ENCODE results near the gene TTC27.

TTC27 gene

DNA sequence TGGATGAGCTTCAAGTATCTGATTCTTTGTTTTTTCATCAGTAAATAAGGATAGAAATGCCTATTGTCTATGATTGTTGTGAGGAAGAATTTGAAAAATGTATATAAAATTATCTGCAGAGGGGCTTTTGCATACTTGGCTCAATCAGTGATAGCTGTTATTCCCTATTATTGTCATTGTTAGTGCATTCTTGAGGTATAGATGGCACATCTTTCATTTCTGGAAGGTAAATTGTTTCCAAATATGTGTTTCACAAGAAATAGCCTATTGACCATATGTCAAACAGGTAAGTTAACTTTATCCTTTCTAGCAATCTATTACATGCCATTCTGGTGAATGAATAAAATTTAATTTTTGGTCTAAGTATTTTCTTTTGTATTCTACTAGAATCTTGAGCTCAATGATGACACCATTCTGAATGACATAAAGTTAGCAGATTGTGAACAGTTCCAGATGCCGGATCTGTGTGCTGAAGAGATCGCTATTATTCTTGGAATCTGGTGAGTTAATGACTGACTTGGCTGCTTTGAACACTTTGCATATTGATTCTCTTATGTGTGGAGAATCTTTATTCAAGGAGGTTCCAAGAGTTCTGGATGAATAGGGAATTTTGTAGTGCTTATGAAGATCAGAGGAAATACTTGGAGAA, 44.2 kb downstream of the TTC27 start:
- DNase-seq (ENCODE audit: low read depth) = no peak

DNA sequence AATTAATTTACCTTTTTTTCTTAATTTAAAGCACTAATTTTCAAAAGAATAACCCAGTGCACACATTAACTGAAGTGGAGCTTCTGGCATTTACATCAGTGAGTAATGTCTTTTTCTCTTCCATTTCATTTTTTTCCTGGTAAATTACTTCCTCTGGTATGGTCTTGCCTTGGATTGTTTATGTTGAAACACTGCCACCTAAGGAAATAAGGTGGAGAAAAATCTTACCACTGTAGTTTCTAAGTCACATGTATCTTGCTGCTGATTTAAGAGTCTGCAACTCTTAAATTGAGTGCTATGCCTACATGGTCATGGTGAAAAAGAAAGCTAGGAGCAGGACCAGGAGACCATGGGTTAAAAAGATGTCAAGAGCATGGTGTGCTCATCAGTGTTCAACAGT, 51.0 kb downstream of the TTC27 start:
- DNase-seq (ENCODE audit: low read depth) = peak; percentile 63

- no peak for DNase-seq (ENCODE audit: low read depth)
Measured at GRCh38 chr2:32680942-32681341, 53.1 kb downstream of the TTC27 start.

- DNase-seq (ENCODE audit: low read depth) = no peak
Measured at GRCh38 chr2:32683520-32684086, 55.8 kb downstream of the TTC27 start.

GRCh38 chr2:32688541-32688940, 60.7 kb downstream of the TTC27 start:
- DNase-seq (ENCODE audit: low read depth) = peak; percentile 85

GRCh38 chr2:32691678-32692077, 63.8 kb downstream of the TTC27 start:
- no peak for DNase-seq (ENCODE audit: low read depth)

DNA sequence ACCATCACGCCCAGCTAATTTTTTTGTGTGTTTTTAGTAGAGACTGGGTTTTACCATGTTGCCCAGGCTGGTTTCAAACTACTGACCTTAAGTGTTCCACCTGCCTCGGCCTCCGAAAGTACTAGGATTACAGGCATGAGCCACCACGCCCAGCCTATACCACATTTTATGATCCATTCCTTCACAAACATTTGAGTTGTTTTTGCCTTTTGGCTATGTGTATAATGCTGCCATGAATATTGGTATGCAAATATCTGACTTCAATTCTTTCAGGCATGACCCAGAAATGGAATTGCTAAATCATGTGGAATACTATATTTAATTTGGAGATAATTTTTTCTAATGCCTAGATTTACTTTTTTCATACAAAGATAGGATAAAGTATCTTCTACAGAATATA, 68.6 kb downstream of the TTC27 start:
- no peak for DNase-seq (ENCODE audit: low read depth)

GRCh38 chr2:32697156-32697555, 69.3 kb downstream of the TTC27 start:
- peak; percentile 80 for DNase-seq (ENCODE audit: low read depth)

- DNase-seq (ENCODE audit: low read depth) = no peak
Measured at GRCh38 chr2:32699151-32699550, 71.3 kb downstream of the TTC27 start.

GRCh38 chr2:32701806-32702205, 74.0 kb downstream of the TTC27 start:
- no peak for DNase-seq (ENCODE audit: low read depth)

DNA sequence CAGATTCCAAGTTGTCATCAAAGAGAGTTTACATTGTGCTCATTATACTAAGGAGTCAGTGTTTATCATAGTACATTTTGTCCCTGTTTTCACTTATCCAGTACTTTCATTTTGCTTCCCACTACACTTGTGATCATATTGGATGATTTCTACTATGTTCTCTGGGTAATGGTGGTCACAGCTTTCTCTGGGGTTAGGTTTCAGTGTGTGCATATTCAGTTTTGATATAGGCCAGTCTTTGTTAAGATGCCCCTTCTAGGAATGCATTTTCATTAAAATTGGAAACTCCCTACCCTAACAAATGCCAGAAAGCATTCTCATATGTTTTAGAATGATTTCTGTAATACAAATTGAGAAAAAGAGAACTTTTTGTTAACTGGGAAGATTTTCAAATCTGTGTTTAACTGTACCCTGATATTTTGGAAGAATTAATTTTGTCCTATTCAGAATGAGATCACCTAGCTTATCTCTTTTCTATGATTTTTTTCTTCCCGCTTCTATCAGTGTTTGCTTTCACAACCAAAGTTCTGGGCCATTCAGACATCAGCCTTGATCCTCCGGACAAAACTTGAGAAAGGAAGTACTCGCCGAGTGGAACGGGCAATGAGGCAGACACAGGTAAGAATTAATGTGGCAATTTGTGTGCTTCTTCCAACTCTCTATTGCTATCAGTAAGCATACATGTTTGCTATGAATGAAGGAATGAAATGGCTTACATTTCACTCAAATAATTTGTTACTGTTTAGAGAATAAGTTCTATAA, 74.6 kb downstream of the TTC27 start:
- DNase-seq (ENCODE audit: low read depth) = peak; percentile 15

- DNase-seq (ENCODE audit: low read depth) = no peak
Measured at GRCh38 chr2:32706815-32707579, 79.1 kb downstream of the TTC27 start.

GRCh38 chr2:32711219-32711618, 83.4 kb downstream of the TTC27 start:
- DNase-seq (ENCODE audit: low read depth) = peak; percentile 56

DNA sequence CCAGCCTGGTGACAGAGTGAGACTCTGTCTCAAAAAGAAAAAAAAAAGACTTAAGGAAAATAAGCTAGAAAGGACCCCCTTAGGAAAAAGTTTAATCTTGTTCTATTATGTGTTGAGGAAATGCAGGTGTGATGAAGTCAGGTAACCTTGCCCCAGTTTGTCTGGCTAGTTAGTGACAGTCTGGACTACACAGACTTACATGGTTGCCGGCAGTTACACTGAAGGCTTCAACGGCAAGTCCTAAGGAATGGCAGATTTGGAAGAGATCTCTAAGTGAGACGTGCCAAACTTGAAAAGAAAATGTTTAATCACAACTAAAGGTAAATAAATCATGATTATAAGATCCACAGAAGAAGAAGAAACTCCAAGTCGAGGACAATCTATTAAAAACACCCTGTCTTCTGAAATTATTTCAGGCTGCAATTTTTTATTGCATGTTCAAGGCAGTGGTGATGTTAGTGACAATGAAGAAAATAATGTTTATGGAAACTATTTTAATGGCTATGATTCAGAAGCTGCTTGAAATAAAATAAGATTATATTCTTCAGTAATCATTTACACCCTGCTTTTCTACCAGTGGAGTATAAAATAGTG, 84.2 kb downstream of the TTC27 start:
- DNase-seq (ENCODE audit: low read depth) = no peak

DNA sequence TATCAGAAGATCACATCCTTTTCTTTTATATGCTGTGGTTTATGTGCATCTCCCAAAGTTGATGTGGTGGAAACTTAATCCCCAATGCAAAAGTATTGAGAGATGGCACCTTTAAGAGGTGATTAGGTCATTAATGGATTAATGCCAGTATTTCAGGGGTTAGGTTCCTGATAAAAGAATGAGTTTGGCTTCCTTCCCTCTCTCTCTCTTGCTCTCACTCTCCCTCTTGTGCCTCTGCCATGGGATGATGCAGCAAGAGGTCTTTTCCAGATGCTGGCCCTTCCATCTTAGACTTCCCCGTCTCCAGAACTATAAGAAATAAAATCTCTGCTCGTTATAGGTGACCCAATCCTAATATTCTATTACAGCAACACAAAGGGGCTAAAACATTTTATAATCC, 85.0 kb downstream of the TTC27 start:
- DNase-seq (ENCODE audit: low read depth) = peak; percentile 18

DNA sequence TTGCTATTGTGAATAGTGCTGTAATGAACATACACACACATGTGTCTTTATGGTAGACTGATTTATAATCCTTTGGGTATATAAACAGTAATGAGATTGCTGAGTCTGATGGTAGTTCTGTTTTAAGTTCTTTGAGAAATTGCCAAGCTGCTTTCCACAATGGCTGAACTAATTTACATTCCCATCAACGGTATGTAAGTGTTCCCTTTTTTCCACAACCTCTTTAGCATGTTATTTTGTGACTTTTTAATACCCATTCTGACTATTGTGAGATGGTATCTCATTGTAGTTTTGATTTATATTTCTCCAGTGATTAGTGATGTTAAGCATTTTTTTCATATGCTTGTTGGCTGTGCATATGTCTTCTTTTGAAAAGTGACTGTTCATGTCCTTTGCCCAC, 86.7 kb downstream of the TTC27 start:
- DNase-seq (ENCODE audit: low read depth) = no peak

DNA sequence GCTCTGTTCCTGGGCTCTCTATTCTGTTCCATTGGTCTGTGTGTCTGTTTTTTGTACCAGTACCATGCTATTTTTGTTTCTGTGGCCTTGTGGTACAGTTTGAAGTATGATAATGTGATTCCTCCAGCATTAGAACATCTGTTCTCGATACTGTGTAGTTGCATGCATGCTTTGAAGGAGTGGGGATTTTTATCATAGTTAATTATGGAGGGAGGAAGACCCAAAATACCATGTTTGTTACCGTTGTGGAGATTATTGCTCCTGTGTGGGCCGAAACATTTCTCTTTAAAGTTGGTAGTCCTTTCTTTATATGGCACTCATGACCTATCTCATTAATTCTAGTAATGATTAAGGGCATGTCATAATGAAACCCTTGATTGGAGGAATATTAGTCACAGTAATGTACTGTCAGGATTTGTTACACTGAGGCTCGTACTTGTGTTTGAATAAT, 87.6 kb downstream of the TTC27 start:
- DNase-seq (ENCODE audit: low read depth) = no peak

DNA sequence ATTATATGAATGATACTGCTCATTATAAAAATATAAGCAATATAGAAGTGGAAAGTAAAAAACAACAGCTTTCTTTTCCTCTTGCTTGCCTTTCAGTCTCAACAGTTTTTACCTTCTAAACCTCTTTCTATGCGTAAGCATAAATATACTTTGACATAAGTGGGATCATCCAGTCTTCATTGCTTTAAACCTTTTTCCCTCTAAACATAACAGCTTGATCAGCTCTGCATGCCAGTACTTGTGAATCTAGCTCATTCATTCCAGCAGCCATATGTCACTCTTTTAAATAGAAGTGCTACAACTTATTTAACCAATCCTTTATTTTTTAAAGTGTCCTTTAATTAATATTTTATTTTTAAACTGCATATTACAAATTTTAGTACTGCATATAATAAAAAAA, 88.1 kb downstream of the TTC27 start:
- DNase-seq (ENCODE audit: low read depth) = no peak

- no peak for DNase-seq (ENCODE audit: low read depth)
Measured at GRCh38 chr2:32716598-32716997, 88.7 kb downstream of the TTC27 start.

- peak; percentile 29 for DNase-seq (ENCODE audit: low read depth)
Measured at GRCh38 chr2:32718752-32719151, 90.9 kb downstream of the TTC27 start.

DNA sequence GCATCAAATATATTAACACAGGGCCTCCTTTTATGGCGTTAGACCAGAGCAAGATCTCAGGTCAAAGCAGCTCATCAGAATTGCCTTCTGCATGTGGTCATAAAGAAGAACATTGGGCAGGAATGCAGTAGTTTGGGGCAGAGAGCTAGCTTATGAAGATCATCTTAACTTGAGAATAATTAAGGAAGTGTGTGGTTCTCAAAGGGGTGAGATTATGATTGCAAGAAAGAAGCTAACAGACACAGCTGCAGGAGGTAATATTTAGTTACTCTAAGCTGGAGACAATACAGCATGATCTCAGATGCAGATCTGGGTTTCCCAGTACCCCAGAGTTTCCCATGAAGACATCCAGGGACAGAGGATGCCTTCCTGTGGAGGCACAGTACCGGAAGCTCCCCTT, 91.6 kb downstream of the TTC27 start:
- DNase-seq (ENCODE audit: low read depth) = no peak

Measured in amniotic epithelial cell (primary cell).